Ovary (tissue), 9 donors: ENCODE data around the gene CPED1. TPM values are rescaled to one million over a fixed set of nuclear protein-coding genes. Genes with fewer than 3 reads are reported as not detected.

Experiments
- DNase-seq, 5 donors: peaks; one replicate each; pipeline ENCODE4 v3.0.0-alpha.2; 2019 to 2020
- H3K27ac ChIP-seq, 2 donors: fragments of 200-600 bp; one replicate each; pipeline versions ENCODE4 v1.5.1 to v1.8.0; 2019 to 2022
- H3K27me3 ChIP-seq: fragments of 200-600 bp; one replicate; pipeline ENCODE4 v1.8.0; 2022
- H3K36me3 ChIP-seq: fragments of 200-600 bp; sonication (generic); one replicate; pipeline ENCODE4 v1.5.1; 2019
- H3K4me1 ChIP-seq: one replicate; pipeline ENCODE4 v1.8.1; 2013; ENCODE audit warnings: mild to moderate bottlenecking, moderate library complexity; ENCODE audit not compliant: insufficient read depth
- H3K4me3 ChIP-seq: fragments of 200-600 bp; sonication (generic); one replicate; pipeline ENCODE4 v1.5.1; 2017
- H3K9me3 ChIP-seq, 2 donors: fragments of 200-600 bp in 1 of 2; sonication (generic) in 1 of 2; one replicate each; pipeline versions ENCODE4 v1.5.1 to v1.8.1; 2013 to 2019; ENCODE audit warnings: mild to moderate bottlenecking in 1 of 2, moderate library complexity in 1 of 2
- CTCF ChIP-seq, 3 donors: fragments of 450-650 bp in 2 of 3; fragments of 200-600 bp in 1 of 3; IDR thresholded peaks; one replicate each; pipeline versions ENCODE4 v1.5.1 to v1.8.0; 2016 to 2022; ENCODE audit warnings: antibody characterized with exemption in 3 of 3, mild to moderate bottlenecking in 1 of 3
- EP300 ChIP-seq: sonication (generic); formaldehyde crosslinking; IDR thresholded peaks from one replicate; pipeline ENCODE4 v1.6.1; 2017; ENCODE audit warnings: antibody characterized with exemption
- POLR2A ChIP-seq: fragments of 450-650 bp; IDR thresholded peaks from one replicate; pipeline ENCODE4 v1.6.1; 2017; ENCODE audit warnings: antibody characterized with exemption, mild to moderate bottlenecking, moderate library complexity
- WGBS, 3 donors: extraction: QIAGEN DNeasy Blood & Tissue Kit in 1 of 3; methylation state at CpG; one replicate each; pipeline versions ENCODE4 v1.1.5 to v1.1.7; 2013 to 2017; 5-methylcytosine and 5-hydroxymethylcytosine counted together
- intact Hi-C, 4 donors: fragments of 100-400 bp; cut with DNase I; formaldehyde crosslinking; loops; one replicate each; pipeline versions ENCODE4 v1.11.0 to v1.15.1; 2022 to 2023
- polyA plus RNA-seq, 2 donors: library from polyadenylated mRNA; stranded (reverse); fragments of 200-250 nt in 1 of 2; fragments of 350-450 nt in 1 of 2; fragmentation: Illumina TruSeq in 1 of 2; extraction: RNeasy Lipid Tissue Mini Kit (QIAGEN cat#74804) in 1 of 2; gene quantifications; one replicate each; pipeline ENCODE4 v1.2.3, GENCODE V29; 2013 to 2014
- total RNA-seq, 7 donors: library from RNA; depleted of rRNA in 2 of 7; stranded (reverse); fragments of >200 nt in 2 of 7; fragmentation: NEBNext Ultra II Directional in 3 of 7; extraction: Animal tissue kit (Norgen Biotek cat#: 25700) in 3 of 7; gene quantifications; one replicate each; pipeline versions ENCODE4 v1.1.0 to v1.2.4, GENCODE V29; 2016 to 2023
- donor health status: DM: no; HTN: no; CAD: no; lungs with moderate emphysema.
- donor health status: DM: no; HTN: no; CAD: no.
- donor health status: Bipolar disorder and iron deficiency.
- donor health status: DM: yes; HTN: yes; CAD: no.
- donor health status: DM: no; HTN: no; CAD: no.
- donor health status: DM: yes; HTN: yes; CAD: no.

Gene CPED1
- total and polyA plus RNA-seq, 9 donors = 42.1 to 127 (median 88.8) TPM

DNA sequence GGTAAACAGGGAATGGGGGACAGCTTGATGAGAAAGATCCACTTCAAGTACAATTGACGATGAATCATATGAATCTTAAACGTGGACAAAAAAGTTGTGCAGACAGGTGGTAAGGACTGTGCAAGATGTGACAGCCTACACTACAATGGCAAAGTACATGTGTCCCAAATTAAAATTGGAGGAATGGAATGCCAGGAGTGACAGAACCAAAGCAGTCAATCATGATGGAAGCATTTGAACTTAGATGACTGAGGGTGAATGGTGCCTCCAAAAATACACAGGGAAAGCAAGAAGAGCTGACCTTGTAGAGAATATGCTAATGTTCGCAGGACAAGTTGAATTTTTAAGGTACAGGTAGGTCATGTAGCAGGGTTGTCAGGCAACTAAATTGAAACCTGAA lies 189.9 kb downstream of the CPED1 start:
- no peak for DNase-seq
- no peaks in the 10 kb centered on the region for H3K27me3 ChIP-seq
- H3K27ac ChIP-seq = no peak overlapping the region
- TF ChIP-seq EP300 (no peak), CTCF (IDR thresholded peaks at IDR 0.05) (no peak), POLR2A (no peak)
- no peaks in the 10 kb centered on the region for H3K36me3 ChIP-seq
- H3K4me3 ChIP-seq = no peak overlapping the region
- intact Hi-C loops = no loop called here
- H3K4me1 ChIP-seq = peaks cover 6% of the 10 kb centered on the region
- H3K9me3 ChIP-seq = no peaks in the 10 kb centered on the region
- WGBS, 3 donors = 90 to 93% (median 92%) methylated on average over 3 of the region's 3 CpGs

GRCh38 chr7:121178869-121179497 lies 190.5 kb downstream of the CPED1 start:
- DNase-seq = no peak
- no peak overlapping the region for H3K27ac ChIP-seq
- no peak overlapping the region for H3K4me3 ChIP-seq
- H3K4me1 ChIP-seq = peaks cover 6% of the 10 kb centered on the region
- no peaks in the 10 kb centered on the region for H3K36me3 ChIP-seq
- WGBS, 3 donors = 40 to 52% (median 50%) methylated on average over 2 of the region's 2 CpGs
- TF ChIP-seq EP300 (no peak), POLR2A (no peak), CTCF (IDR thresholded peaks at IDR 0.05) (no peak)
- H3K27me3 ChIP-seq = no peaks in the 10 kb centered on the region
- intact Hi-C loops = no loop called here
- H3K9me3 ChIP-seq = no peaks in the 10 kb centered on the region

DNA sequence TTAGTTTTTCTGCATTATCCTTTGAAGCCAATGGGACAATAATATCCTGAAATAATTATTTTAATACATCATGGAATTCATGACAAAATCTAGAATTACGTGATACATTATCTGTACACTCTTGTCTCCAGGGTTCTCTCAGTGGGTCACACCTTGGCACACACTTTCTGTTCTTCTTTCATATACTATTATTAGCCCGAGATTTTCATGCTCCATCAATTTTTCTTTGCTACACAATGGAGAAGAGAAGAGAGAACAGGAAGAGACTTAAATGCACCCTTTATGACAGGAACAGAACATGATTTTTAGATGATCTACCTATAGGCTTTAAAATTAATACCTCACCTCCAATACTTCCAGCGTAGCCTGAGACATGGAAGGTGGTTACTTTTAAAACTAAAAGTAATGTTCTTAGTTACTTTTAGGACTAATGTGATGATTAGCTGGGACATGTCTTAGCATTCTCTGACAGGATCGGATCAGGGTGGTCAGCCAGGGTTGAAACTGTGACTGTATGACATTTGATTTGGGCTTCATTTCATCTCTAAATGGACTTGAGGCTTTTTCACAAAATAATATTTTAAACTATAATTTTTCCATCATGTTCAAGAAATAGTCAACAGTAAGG lies 192.0 kb downstream of the CPED1 start:
- H3K36me3 ChIP-seq = no peaks in the 10 kb centered on the region
- no peak for DNase-seq
- H3K4me1 ChIP-seq = peaks cover 6% of the 10 kb centered on the region
- no peak overlapping the region for H3K4me3 ChIP-seq
- H3K9me3 ChIP-seq = no peaks in the 10 kb centered on the region
- no peaks in the 10 kb centered on the region for H3K27me3 ChIP-seq
- WGBS, 3 donors = 94 to 97% (median 95%) methylated on average over 4 of the region's 4 CpGs
- TF ChIP-seq EP300 (no peak), POLR2A (no peak), CTCF (IDR thresholded peaks at IDR 0.05) (no peak)
- H3K27ac ChIP-seq = no peak overlapping the region
- intact Hi-C loops = no loop called here

DNA sequence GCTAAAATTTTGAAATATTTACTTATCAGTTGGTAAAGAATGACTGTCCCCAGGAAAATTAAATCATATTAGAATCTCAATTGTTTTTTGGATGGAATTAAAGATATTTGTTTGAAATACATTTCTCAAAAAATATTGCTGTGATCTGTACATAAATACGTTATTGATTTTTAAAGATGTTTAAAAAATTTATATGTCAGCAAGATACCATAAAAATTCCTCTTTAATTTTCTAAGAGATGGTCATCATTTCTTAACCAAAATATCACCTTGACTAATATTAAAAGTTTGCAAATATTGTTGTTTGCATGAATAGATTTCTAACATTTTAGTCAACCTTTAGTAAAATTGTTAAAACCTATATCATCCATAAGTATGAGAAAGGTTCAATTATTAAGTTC lies 192.8 kb downstream of the CPED1 start:
- peaks cover 6% of the 10 kb centered on the region for H3K4me1 ChIP-seq
- no peak overlapping the region for H3K27ac ChIP-seq
- no peak for DNase-seq
- no peaks in the 10 kb centered on the region for H3K9me3 ChIP-seq
- WGBS, 3 donors = 95 to 97% (median 95%) methylated on average over 1 of the region's 1 CpG
- intact Hi-C loops = no loop called here
- no peak for TF ChIP-seq CTCF (IDR thresholded peaks at IDR 0.05)
- TF ChIP-seq POLR2A = no peak
- no peak for TF ChIP-seq EP300
- H3K4me3 ChIP-seq = no peak overlapping the region
- no peaks in the 10 kb centered on the region for H3K27me3 ChIP-seq
- no peaks in the 10 kb centered on the region for H3K36me3 ChIP-seq
